Activated B cell treated with CpG ODN at 0.5 μM for 24 hours (primary cell): ENCODE measurements around the gene PGR. TPM values are rescaled to one million over a fixed set of nuclear protein-coding genes. Genes with fewer than 3 reads are reported as not detected.

Source experiments
- ATAC-seq: fragments of 200-7000 bp; cut with Tn5 transposase; one replicate; pipeline ENCODE4 v1.10.0; 2021; ENCODE audit warnings: low read depth, mild to moderate bottlenecking, moderate library complexity
- CTCF ChIA-PET: fragments of 350-600 bp; sonication (Branson Sonifier 250); formaldehyde crosslinking; loops from one replicate; lab custom pipeline; 2021; ENCODE audit warnings: antibody characterized with exemption; lab: Charles Lee
- POLR2A ChIA-PET: fragments of 350-600 bp; sonication (Branson Sonifier 250); formaldehyde crosslinking; loops from one replicate; lab custom pipeline; 2021; ENCODE audit warnings: antibody characterized with exemption; lab: Charles Lee
- DNase-seq: peaks from one replicate; pipeline ENCODE4 v3.0.0; 2022
- H3K27ac Mint-ChIP-seq: one replicate; pipeline ENCODE4 v1.8.0; 2020; ENCODE audit warnings: mixed read lengths
- H3K27me3 Mint-ChIP-seq: one replicate; pipeline ENCODE4 v1.8.0; 2021; ENCODE audit warnings: mixed read lengths
- H3K36me3 Mint-ChIP-seq: one replicate; pipeline ENCODE4 v1.8.0; 2021; ENCODE audit warnings: low read depth, mixed read lengths
- H3K4me1 Mint-ChIP-seq: one replicate; pipeline ENCODE4 v1.8.0; 2021; ENCODE audit warnings: mixed read lengths
- H3K4me3 Mint-ChIP-seq: one replicate; pipeline ENCODE4 v1.8.0; 2020; ENCODE audit warnings: mild to moderate bottlenecking, mixed read lengths
- H3K9me3 Mint-ChIP-seq: one replicate; pipeline ENCODE4 v1.8.0; 2020; ENCODE audit warnings: mixed read lengths
- intact Hi-C: fragments of 100-400 bp; cut with micrococcal nuclease; formaldehyde crosslinking; loops from one replicate; pipeline ENCODE4 v1.15.1; 2024
- total RNA-seq: library from RNA; stranded (reverse); gene quantifications from 2 replicates; pipeline ENCODE4 v1.2.3, GENCODE V29; 2022
- TF ChIP-seq, protein P1 (sequence below): fragments of 200-600 bp; IDR thresholded peaks from one replicate; pipeline ENCODE4 v1.8.0; 2022; ENCODE audit warnings: antibody characterized with exemption, mild to moderate bottlenecking

PGR gene
- total RNA-seq, 1 donor from 2014 or later: not detected

DNA sequence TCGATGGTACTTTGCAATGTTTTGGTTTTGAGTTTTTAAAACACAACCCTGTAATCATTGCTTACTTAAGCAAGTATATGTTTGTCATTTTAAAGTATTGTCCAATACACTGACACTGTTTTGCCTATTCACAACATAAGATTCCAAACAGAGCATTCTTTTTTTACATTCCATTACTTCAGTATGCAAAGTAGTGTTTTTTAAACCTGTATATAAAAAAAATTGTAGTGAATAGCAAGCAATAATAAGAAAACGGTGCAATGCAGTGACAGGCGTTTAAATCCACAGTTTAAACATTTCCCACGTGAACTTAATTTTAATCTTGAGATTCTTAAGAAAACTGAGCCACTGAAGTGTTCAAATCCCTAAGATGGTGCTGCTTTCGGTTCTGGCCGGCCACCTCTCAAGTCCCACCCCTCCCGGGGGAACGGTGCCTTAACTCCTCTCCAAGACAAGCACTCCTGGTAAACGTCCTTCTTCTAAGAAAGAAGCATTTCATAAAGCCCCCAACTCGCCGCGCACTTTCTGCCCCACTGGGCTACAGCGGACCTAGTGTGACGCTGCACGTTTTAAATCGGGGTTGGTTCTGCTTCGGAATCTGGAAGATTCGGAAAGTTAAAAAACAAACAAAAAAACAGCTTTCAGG lies 2.9 kb downstream of the PGR start:
- DNase-seq (no peak), ATAC-seq (no peak)
- intact Hi-C loops: no loop called here
- POLR2A ChIA-PET: no interaction called here
- H3K36me3 Mint-ChIP-seq: no peaks in the 10 kb centered on the region
- peaks cover 47% of the 10 kb centered on the region for H3K27me3 Mint-ChIP-seq
- H3K4me3 Mint-ChIP-seq: peak overlapping the region; percentile 68
- H3K9me3 Mint-ChIP-seq: peaks cover 2% of the 10 kb centered on the region
- CTCF ChIA-PET: no interaction called here
- TF ChIP-seq, protein P1, sequence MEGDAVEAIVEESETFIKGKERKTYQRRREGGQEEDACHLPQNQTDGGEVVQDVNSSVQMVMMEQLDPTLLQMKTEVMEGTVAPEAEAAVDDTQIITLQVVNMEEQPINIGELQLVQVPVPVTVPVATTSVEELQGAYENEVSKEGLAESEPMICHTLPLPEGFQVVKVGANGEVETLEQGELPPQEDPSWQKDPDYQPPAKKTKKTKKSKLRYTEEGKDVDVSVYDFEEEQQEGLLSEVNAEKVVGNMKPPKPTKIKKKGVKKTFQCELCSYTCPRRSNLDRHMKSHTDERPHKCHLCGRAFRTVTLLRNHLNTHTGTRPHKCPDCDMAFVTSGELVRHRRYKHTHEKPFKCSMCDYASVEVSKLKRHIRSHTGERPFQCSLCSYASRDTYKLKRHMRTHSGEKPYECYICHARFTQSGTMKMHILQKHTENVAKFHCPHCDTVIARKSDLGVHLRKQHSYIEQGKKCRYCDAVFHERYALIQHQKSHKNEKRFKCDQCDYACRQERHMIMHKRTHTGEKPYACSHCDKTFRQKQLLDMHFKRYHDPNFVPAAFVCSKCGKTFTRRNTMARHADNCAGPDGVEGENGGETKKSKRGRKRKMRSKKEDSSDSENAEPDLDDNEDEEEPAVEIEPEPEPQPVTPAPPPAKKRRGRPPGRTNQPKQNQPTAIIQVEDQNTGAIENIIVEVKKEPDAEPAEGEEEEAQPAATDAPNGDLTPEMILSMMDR: no peak
- peaks cover 7% of the 10 kb centered on the region for H3K4me1 Mint-ChIP-seq
- no peak overlapping the region for H3K27ac Mint-ChIP-seq

DNA sequence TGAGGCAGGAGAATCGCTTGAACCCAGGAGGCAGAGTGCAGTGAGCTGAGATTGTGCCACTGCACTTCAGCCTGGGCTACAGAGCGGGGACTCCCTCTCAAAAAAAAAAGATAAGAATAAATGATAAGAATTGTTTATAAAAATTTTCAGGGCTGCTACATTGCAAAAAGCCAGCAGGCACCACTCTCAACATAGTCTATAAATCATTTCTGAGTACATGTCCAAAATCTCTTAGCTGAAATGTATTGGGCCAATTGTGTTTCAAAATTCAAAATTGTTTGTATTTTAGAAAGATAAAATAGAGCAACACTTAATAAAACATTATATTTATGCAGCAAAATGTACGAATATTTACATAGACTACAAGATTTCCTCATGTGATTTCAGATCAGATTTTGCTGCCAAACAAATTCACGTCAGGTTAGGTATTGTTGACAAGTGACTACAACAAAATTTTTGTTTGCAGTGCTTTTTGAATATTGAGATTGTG lies 13.9 kb downstream of the PGR start:
- Mint-ChIP-seq H3K4me3 (no peak overlapping the region), H3K9me3 (no peaks in the 10 kb centered on the region), H3K27me3 (peaks cover 2% of the 10 kb centered on the region), H3K36me3 (no peaks in the 10 kb centered on the region), H3K4me1 (no peaks in the 10 kb centered on the region), H3K27ac (no peak overlapping the region)
- intact Hi-C loops: no loop called here
- DNase-seq (no peak), ATAC-seq (no peak)
- ChIA-PET CTCF (no interaction called here), POLR2A (no interaction called here)
- TF ChIP-seq, protein P1: no peak

DNA sequence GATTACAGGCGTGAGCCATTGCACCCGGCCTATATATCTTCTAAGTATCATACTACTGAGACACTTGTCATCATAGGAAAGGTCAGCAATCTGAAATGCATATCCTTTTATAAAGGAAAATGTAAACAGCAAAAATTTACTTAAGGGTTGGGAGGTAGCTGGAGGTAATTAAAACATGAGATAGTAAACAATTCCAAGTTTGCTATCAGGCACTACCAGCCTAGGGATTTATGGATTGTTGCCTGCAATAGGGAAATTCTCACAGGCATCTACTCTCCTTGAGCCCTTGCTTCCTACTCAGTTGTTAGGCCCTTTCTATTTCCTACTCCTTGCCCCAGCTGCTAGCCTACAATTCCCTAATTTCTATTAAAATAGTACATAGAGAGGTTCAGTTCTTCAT lies 16.1 kb downstream of the PGR start:
- ATAC-seq (no peak), DNase-seq (no peak)
- no peaks in the 10 kb centered on the region for H3K4me1 Mint-ChIP-seq
- no peaks in the 10 kb centered on the region for H3K27me3 Mint-ChIP-seq
- intact Hi-C loops: no loop called here
- TF ChIP-seq, protein P1: no peak
- H3K9me3 Mint-ChIP-seq: no peaks in the 10 kb centered on the region
- no peak overlapping the region for H3K4me3 Mint-ChIP-seq
- no peak overlapping the region for H3K27ac Mint-ChIP-seq
- ChIA-PET CTCF (no interaction called here), POLR2A (no interaction called here)
- no peaks in the 10 kb centered on the region for H3K36me3 Mint-ChIP-seq

DNA sequence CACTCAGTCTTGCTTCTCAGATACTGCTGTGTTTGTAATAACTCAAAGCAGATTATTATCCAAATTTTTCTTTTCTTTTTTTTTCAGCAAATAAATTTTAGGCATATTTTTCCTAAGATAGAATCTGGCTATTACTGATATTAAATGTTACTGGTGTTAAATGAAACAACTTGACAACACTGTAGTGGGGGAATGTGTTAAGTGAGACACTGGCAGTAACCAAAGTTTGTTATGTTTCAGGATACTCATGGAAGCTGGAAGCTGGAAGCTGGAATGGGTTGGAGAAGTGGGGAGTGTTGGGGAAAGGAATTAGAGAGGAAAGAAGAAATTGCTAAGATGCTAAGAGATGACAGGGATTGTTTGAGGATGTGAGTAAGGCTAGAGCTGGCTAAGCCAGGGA lies 24.9 kb downstream of the PGR start:
- no peak for ATAC-seq
- CTCF ChIA-PET: no interaction called here
- DNase-seq: no peak
- POLR2A ChIA-PET: no interaction called here
- Mint-ChIP-seq H3K9me3 (peaks cover 6% of the 10 kb centered on the region), H3K36me3 (no peaks in the 10 kb centered on the region), H3K27ac (no peak overlapping the region), H3K4me3 (no peak overlapping the region), H3K4me1 (no peaks in the 10 kb centered on the region), H3K27me3 (no peaks in the 10 kb centered on the region)
- intact Hi-C loops: no loop called here
- TF ChIP-seq, protein P1: no peak

DNA sequence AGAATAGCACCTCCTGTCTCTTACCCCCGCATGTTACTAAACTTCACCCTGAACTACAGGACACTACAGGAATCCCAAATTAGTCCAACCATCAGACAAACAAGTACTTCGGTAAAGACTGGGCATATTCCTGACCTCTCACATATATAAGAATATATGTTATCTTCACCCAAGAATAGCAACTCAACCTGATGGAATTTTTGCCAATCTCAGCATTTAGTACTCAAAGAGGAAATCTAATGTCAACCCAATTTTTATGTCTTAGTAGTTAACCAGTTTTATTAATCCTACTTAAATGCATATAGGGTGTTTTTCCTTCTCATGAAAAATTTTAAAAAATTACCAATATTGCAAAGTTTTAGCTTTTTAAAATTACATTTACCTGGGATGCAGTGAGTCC lies 26.2 kb downstream of the PGR start:
- Mint-ChIP-seq H3K27ac (no peak overlapping the region), H3K4me3 (no peak overlapping the region), H3K36me3 (no peaks in the 10 kb centered on the region), H3K4me1 (no peaks in the 10 kb centered on the region), H3K27me3 (no peaks in the 10 kb centered on the region), H3K9me3 (peaks cover 6% of the 10 kb centered on the region)
- ChIA-PET POLR2A (no interaction called here), CTCF (no interaction called here)
- intact Hi-C loops: no loop called here
- TF ChIP-seq, protein P1: no peak
- DNase-seq (no peak), ATAC-seq (no peak)
